HL-60 (cell line): ENCODE results near the gene GPR183.

Source experiments
- GABPA ChIP-seq: IDR thresholded peaks from 2 replicates; pipeline ENCODE4 v1.6.1; 2012; ENCODE audit warnings: low read depth
- POLR2AphosphoS5 ChIP-seq: IDR thresholded peaks from 2 replicates; pipeline ENCODE4 v1.6.1; 2012; ENCODE audit warnings: low read depth

DNA sequence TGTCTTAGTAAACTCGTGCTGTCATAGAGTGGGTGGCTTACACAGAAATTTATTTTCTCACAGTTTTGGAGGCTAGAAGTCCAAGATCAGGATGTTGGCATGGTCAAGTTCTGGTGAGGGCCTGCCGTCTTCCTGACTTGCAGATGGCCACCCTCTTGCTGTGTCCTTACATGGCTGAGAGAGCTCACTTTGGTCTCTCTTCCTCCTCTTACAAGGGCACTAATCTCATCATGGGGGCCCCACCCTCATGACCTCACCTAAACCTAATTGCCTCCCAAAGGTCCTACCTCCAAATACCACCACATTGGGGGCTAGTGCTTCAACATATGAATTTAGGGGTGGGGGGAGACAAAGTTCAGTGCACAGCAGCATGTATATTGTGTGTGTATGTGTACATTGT is 34.7 kb downstream of the GPR183 start:
- TF ChIP-seq GABPA (no peak), POLR2AphosphoS5 (no peak)
